ENCODE measurements around the gene CCDC88C.

DNA sequence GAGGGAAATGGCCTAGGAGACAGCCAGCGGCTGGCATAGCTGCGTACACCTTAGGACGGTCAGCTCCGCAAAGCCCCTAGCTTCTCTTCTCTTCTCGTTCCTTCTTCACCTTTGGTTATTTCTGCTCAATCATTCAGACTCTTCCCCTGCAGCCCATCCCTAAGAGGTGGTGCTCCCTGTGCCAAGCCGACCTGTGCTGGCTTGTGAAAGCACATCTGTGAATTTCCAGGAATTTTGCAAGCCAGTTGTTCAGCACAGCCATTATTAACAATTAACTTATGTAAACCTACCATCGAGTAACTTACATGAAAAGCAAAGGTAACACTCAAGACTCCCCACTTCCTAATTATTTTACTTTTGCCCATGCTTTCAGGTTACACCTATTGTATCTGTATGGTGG lies 152.2 kb downstream of the CCDC88C start:
- TF ChIP-seq, protein P1, sequence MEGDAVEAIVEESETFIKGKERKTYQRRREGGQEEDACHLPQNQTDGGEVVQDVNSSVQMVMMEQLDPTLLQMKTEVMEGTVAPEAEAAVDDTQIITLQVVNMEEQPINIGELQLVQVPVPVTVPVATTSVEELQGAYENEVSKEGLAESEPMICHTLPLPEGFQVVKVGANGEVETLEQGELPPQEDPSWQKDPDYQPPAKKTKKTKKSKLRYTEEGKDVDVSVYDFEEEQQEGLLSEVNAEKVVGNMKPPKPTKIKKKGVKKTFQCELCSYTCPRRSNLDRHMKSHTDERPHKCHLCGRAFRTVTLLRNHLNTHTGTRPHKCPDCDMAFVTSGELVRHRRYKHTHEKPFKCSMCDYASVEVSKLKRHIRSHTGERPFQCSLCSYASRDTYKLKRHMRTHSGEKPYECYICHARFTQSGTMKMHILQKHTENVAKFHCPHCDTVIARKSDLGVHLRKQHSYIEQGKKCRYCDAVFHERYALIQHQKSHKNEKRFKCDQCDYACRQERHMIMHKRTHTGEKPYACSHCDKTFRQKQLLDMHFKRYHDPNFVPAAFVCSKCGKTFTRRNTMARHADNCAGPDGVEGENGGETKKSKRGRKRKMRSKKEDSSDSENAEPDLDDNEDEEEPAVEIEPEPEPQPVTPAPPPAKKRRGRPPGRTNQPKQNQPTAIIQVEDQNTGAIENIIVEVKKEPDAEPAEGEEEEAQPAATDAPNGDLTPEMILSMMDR (IDR thresholded peaks at IDR 0.05), result no peak
- no peak for TF ChIP-seq POLR2A (IDR thresholded peaks at IDR 0.05)
